Pulmonary artery endothelial cell (primary cell): ENCODE results near the gene CACNA2D3. TPM values are rescaled to one million over a fixed set of nuclear protein-coding genes. Genes with fewer than 3 reads are reported as not detected.
"Not testable (repeated sequence)": the region's sequence is repeated elsewhere in the genome, so short reads cannot be mapped to it uniquely, and the experiment has no call there.

Experiments
- DNase-seq: peaks from one replicate; pipeline ENCODE4 v3.0.0-alpha.2; 2011; ENCODE audit warnings: low read depth, low spot score
- total RNA-seq: library from RNA; depleted of rRNA; stranded (reverse); fragments of >200 nt; gene quantifications from 2 replicates; pipeline ENCODE4 v1.2.3, GENCODE V29; 2014

CACNA2D3 gene
- total RNA-seq, 1 donor from 2014 or later = not detected

DNA sequence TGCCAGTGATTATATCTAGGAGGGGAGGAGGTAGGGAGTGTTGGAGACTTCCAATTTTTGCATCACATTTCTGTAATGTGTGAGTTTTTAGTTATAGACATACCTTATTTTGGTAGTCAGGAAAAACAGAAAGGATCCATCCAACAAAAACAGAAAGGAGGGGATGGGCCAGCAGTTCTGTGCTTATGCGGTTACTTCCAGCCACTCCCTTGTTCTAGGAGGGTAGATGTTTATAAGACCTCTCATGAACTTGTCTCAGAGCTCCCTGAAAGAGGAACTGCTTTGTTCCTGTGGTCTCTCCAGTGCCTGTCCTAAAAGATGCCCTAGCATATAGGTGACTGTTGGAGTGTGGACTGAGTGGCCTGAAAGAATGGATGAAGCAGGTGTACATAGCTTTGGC is 323.3 kb downstream of the CACNA2D3 start:
- no peak for DNase-seq

DNA sequence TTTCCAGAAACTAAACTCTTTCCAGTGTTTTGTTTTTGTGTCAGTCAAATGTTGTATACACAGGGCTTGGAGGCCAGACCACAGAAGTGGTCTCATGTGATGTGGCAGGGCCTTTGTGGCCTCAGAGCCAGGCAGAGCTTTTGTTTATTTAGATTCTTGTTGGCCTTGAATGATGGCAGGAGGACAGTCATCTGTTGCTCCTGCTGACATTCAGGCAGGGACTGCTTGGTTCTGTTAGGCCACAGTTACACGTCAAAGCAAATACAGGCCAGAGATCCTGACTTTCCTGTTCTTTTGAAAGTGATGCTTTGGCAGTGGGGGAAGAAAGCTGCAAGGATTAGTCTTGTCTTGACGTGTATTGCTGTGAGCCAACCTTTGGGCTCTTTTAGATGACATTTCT is 325.1 kb downstream of the CACNA2D3 start:
- DNase-seq = no peak

DNA sequence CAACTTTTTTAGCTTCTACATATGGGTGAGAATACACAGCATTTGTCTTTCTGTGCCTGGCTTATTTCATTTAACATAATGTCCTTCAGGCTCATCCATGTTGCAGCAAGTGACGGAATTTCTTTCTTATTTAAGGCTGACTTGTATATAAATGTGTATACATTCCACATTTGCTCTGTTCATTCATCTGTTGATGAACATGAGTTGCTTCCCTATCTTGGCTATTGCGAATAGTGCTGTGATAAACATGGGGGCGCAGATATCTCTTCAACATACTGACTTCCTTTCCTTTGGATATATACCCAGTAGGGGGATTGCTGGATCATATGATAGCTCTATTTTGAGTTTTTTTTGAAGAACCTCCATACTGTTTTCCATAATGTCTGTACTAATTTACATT is 332.5 kb downstream of the CACNA2D3 start:
- DNase-seq = no peak

DNA sequence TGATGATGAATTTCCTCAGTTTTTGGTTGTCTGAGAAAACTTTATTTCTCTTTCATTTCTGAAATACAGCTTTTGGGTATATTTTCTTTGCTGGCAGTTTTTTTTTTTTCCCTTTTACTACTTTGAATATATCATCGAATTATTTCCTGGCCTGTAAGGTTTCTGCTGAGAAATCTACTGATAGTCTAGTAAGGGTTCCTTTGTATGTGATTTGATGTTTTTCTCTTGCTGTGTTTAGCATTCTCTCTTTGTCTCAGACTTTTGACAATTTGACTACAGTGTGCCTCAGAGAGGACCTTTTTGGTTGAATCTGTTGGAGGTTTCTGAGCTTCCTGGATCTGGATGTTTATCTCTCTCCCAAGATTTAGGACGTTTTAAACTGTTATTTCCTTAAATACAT is 336.0 kb downstream of the CACNA2D3 start:
- DNase-seq = no peak

DNA sequence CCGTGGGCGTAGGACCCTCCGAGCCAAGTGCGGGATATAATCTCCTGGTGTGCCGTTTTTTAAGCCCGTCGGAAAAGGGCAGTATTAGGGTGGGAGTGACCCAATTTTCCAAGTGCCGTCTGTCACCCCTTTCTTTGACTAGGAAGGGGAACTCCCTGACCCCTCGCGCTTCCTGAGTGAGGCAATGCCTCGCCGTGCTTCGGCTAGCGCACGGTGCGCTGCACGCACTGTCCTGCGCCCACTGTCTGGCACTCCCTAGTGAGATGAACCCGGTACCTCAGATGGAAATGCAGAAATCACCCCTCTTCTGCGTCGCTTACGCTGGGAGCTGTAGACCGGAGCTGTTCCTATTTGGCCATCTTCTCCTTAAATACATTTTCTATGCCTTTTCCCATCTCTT is 342.2 kb downstream of the CACNA2D3 start:
- not testable (repeated sequence) for DNase-seq

DNA sequence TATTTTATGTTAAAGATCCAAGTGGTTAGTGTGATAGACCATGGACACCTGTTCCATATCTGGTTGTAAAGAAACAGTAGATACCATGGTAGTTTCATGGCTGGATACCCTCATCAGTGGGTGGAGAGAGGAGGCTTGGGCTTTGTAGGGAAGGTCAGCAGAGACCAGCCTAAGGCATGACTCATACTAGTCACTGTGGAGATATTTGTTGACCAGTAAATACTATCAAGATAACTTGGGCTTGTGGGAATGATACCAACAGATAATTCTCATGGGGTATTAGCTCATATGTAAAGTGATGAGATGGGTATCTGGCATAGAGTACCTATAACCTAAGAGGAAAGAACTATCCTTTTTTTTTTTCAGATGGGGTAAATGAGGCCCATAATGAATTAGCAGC is 354.5 kb downstream of the CACNA2D3 start:
- no peak for DNase-seq

DNA sequence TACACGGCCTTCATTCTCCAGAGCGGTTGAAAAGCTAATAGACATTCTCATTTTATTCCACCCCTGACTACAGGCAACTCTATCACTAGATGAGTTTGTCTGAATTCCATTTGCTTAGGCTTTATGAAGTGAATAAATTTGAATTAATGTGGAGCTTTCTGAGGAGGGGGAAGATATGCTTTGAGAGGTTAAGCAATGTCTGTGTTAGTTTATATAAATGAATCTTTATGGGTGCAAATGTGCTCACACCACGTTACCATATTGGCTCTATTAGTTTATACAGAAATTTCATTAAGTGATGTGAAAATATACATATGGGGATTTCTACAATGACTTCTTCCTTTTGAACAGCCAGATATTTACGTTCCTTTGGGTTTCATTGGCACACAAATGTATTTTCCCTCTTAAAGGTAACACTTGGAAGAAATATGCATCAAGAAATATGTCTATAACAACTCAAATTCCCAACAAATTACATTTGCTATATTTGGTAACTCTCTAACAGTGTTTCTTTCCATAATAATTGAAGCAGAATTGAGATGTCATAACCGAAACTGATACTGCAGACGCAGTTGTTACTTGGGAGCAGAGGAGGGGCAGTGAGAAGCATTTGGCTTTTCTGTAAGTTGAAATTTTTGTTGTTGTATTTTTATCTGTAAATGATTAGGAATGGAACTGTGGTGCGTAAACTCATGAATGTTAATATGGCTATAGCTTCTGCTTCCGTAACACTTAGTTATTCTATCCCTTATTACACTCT is 359.4 kb downstream of the CACNA2D3 start:
- DNase-seq = no peak

DNA sequence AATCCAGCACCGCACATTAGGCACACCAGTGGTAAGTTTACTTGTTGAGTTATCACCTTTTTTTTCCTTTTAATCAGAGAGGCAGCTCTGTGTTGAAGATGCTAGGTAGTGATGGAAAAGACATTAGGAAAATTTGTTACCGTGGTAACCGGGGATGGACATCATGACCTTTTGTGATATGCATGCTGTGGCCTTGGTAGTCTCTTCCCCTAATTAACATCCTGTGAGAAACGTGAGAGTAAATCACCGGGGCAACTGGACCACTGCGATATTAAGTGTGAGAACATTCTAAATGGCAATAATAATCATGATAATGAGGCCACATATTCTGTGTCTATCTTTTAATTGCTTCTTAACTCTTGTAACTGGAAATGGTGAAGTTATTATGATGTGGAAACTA is 362.0 kb downstream of the CACNA2D3 start:
- DNase-seq = no peak

DNA sequence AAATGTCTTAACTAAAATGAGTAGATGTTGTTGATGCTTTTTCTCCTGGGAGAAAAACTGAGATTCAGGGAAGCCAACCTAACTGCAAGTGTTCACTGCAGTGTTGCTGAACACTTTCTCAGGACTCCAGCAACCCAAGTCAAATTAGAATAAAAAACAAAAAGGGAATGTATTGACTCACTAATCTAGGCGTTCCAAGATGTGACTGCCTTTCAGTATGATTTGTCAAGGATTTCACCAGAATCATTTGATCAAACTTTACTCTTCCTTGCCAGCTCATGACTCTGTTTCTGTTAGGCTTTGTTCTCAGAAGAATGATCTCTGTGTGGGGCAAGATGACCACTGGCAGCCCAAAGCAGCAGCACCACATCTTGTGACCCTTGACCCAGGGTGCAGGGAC is 364.0 kb downstream of the CACNA2D3 start:
- DNase-seq = no peak

DNA sequence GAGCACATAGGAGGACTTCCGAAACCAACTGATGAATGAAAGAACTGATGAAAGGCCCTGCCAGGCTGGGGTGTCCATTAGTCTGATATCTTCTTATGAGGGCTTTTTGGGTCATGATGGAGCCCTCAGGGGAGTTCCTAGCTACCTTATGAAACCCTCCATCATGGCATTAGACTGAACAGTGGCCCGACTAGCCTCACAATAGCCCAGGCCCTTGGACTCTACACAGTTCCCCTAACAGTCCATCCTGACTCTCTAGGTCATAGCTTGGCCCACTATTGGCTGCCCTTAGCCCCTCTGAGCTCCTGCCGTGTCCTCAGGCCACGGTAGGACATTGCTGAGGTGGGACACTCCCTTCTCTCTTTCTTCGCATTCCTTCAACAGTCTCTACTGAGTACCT is 365.9 kb downstream of the CACNA2D3 start:
- DNase-seq = no peak

DNA sequence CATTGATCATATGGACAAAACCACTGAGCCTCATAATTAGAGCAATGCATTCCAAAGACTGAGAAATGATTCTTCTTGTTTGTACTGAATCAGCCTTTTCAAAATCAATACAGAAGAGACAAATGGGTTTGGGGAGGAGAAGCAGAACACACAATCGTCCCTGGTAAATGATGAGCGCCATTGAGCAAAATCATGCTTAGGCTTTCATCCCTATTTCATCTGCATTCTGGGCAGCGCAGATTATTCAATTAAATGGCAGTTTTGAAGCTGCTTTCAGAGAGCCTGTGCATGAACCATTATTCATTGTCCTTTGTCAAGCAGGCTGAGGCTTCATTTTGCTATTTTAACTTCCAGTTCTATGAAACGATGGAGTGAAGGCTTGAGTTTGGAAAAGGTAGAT is 371.9 kb downstream of the CACNA2D3 start:
- DNase-seq = no peak

DNA sequence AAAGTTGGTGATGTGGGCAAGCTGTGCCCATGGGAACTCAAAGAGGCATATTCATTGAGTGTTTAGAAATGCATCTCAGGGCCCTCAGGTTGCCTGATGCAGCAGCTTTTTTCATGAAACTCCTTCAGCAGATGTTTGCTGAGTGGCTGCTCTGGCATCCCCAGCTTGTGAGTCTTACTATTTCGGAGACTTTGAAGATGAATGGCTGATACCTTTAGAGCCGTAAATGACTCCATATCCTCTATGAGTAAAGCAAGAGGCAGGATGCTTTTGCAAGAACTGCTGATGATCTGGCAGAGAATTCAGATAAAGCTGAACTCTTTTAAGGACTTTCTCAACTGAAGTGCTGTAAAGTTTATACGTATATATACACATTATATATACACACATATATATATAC is 384.3 kb downstream of the CACNA2D3 start:
- no peak for DNase-seq

DNA sequence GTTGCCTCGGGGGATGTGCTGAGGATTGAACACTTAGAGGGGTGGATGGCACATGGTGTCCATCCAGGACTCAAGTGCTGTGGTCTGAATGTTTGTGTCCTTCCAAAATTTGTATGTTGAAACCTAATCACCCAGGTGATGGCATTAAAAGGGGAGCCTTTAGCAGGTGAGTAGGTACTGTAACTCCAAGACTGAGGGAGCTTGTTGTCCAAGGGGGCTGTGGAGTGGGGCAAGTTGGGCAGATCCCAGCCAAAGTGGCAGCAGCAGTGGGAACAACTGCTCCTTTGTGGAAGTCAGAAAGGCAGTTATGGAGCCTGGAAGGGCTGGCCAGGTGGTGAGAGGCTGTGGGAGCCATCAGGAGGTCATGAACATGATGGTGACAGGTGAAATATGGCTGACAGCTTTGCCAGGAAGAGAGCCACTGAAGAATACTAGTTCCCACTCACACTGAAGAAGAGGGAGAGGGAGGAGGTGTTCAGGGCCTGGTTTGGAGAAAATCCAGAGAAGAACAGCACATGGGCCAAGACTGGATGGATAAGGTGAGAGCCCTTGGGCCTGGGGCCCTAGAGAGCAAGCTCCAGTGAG is 385.6 kb downstream of the CACNA2D3 start:
- no peak for DNase-seq

DNA sequence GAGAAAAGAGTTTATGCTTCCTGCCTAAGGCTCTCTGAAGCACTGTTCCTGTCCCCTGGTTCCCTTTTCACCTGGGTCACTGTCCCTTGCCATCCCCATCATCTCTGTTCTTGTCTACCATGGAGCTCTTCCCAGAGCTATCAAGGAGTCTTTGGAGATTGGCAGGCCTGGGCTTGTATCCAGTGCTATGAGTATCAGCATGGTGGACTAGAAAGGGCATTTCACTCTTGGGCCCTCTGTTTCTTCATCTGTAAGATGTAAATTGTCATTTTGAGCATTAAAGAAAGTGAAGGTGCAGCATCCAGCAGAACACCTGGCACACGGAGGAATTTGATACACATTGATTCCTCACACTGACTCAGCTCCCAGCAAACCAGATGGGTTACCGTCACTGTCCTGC is 388.2 kb downstream of the CACNA2D3 start:
- DNase-seq = no peak

DNA sequence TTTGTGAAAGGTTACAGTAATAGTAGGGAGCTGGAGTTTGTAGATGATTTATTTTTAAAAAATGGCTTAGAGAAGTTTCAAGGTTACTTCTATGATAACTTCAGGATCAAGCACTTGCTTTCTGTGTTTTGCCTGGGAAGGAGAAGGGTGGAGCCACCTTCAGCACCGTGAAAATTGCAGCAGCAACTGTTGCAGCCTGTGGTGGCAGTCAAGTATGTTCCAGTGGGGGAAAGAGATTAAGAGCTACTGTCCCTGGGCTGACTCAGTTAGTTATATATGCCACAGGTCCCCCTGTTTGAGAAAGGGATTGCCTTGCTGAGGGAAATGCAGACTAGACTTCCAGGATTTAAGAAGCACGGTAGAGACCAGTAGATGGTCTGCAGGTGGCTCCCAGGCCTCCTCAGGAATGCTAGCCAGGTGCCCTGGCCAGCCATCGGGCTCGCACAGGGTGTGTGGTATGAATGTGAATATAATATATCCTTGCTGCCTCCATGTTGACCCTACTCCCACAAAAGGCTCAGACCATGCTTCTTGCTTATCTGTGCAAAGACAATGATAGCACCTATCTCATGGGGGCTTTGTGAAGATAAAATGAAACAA is 389.5 kb downstream of the CACNA2D3 start:
- no peak for DNase-seq

DNA sequence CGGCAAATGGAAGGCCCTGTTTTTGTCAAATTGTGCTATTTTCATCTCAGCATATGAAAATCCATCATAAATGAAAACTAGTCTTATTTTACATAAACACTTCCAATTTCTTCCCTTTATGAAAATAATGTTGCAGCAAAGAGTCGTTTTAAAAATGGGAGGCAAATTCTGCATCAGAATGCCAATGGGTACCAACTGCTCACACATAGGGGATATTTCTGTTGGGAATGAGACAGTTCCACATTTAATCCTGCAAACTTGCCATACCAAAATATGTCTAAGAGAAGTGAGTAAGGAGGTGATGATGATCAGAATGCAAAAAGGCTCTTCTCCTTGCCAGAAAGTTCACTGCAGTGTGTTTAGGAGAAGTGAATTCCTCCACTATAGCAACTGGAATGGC is 391.7 kb downstream of the CACNA2D3 start:
- DNase-seq = no peak

DNA sequence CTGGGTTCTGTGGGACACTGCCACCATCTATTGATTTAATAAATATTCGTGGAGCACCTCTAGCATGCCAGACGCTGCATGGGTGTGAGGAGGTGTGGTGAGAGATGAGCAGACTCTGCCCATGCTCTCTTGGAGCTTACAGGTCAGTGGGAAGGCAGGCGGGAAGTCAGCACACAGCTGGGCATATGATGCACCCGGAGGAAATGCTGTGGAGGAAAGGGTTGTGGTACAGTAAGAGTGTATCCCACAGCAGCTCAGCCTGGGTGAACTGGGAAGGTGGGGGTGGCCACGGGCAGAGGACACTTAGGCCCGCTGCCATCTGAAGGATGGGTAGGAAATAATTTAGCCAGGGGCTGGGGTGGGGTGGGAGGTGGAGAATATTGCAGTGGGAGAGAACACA is 392.1 kb downstream of the CACNA2D3 start:
- DNase-seq = no peak

DNA sequence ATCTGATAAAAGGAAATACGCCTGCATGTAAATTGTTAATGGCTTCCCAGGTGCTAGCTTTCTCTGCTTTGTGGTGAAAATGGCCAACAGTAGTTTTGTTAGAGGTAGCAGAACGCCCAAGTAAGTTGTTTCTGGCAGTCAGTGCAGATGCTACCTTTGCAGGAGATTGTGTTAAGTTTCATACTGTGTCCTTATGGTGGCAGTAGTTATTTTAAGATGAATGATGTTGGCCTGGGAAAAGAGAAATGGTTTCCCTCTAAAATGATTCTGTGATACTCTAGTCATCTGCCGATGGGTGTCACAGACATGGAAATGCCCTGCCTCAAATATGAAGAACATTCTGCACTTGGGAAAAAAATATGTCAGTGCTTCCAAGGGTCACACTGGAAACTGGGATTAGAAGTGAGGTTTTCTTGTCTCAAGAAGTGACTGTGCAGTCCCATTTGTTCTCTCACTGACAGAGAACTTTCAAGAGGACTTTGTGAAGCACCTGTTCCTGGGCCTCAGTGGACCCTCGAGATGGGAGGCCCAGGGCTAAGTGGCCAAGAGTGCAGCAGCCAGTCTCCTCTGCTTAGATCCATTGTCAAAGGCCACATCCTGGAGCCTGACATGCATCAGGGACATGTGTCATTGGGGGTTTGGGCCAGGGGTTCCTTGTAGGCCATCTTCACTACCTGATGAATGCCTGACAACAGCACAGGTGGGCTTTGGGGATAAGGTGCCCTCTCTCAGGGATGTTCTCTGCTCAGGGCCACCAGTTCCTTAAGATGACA is 393.3 kb downstream of the CACNA2D3 start:
- no peak for DNase-seq

DNA sequence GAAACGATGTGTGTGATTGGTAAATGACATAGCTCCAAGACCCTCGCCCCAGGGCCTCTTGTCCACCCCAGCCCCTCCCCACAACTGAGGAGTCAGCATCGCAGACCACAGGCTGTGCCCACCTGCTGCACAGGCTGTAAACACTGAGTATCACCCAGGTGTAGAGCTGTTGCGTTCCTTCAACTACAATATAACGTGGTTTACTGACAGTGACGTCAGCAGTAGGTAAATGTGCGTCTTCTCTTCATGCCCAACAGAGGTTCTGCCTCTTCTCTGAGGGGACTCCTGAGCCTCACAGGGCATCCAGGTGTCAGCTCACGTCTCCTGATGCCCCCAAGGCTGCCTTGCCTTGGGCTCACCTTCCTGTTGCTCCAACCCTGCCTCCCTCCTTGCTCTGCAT is 395.1 kb downstream of the CACNA2D3 start:
- no peak for DNase-seq

DNA sequence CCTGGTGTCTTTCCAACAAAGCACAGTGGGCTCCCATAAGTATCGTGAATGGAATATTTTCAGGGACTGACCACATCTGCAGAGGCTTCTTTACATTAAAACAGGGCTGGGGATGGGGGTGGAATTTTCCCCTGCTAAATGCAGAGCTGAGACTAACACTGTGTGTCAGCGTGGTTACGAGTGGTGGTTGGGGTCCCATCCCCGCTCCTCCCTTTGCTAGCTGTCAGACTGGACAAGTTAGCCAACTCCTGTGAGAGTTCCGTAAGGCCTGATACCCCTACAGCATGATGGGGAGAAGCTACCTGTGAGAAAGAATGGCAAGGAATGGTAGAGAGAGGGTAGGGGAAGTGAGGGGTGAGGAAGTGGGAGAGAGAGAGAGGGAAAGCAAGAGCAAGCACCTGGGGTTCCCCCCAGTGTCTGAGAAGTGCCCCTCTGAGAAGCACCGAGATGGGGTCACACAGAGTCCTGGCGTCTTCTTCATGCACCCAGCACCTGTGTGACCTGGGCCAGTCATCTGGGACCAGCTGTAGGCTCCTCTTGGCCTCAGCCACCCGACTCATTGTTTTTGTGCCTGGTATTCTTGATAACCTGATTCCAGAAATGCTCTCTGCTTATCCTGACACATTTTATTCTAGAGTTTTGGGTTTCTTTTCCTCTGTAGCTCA is 395.8 kb downstream of the CACNA2D3 start:
- DNase-seq = no peak

DNA sequence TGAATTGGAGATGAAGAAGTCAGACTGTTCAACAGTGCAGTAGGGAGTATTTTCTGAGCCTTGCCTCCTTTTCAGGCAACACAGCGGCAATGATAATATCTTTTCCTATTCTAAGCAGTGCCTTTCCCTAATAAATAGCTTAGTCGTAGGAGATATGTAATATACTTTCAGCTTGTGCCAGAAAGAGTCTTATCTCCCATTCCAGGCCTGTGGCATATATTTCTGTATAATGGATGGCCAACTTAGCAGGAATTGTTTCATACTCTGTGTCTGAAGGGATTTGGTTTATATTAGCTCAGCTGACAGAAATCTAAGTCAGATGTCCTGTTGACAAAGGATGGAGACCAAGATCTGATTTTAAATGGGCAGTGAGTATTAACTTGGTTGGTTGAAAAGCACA is 397.1 kb downstream of the CACNA2D3 start:
- no peak for DNase-seq

DNA sequence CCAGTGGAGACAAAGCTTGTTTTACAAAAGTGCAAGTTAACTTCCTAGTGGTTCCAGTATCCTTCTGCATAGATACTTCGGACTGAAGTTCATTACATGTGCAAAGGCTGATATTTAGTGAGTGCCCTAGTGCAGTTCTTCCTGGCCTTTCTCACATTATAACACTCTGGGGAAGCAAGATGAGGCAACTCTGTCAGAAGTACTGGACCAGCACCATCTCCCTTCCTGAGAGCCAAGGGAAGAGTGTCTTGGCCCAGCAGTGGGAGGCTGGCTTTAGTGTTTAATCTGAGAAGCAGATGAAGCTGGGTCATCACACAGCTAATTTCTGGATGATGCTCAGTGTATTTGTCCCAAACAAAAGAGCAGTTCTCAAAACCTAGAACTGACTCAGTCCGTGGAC is 397.7 kb downstream of the CACNA2D3 start:
- DNase-seq = no peak
